IMR-90 (cell line): ENCODE measurements around the gene MEGF8. TPM values are rescaled to one million over a fixed set of nuclear protein-coding genes. Genes with fewer than 3 reads are reported as not detected.

Experiments used
- ATAC-seq: fragments of 200-7000 bp; cut with Tn5 transposase; 2 replicates; pipeline ENCODE4 v1.9.1; 2020; ENCODE audit warnings: low read depth, mild to moderate bottlenecking, moderate library complexity
- Bru-seq: library from RNA; stranded (reverse); fragments of 400-500 nt; gene quantifications from one replicate; lab custom pipeline; 2021; lab: Mats Ljungman, UMichigan
- BruChase-seq, 2 experiments: library from RNA; stranded (reverse); fragments of 400-500 nt; gene quantifications; one replicate each; lab custom pipeline; 2021; lab: Mats Ljungman, UMichigan
- BruUV-seq: library from RNA; stranded (reverse); fragments of 400-500 nt; replicated peaks from 2 replicates; lab custom pipeline; 2021; lab: Mats Ljungman, UMichigan
- CTCF ChIA-PET: fragments of 300-600 bp; formaldehyde crosslinking; extraction: SDS; loops from one replicate; lab custom pipeline; 2021; ENCODE audit warnings: antibody characterized with exemption; lab: Yijun Ruan, JAX
- POLR2A ChIA-PET: fragments of 300-600 bp; sonication (Branson Sonifier 250); formaldehyde crosslinking; loops from one replicate; lab custom pipeline; 2022; ENCODE audit warnings: antibody characterized with exemption; ENCODE audit not compliant: unreplicated experiment; lab: Charles Lee
- DNase-seq: peaks from one replicate; pipeline ENCODE4 v3.0.0; 2013
- H2AFZ ChIP-seq: replicated peaks from 2 replicates; pipeline ENCODE3; 2013; ENCODE audit warnings: low read length, mild to moderate bottlenecking; ENCODE audit not compliant: poor library complexity
- H2AK5ac ChIP-seq: 2 replicates; pipeline ENCODE4 v1.6.1; 2013; ENCODE audit warnings: low read depth, low read length, inconsistent platforms
- H2AK9ac ChIP-seq: replicated peaks from 2 replicates; pipeline ENCODE3; 2013; ENCODE audit warnings: mild to moderate bottlenecking, low read depth, low read length, moderate library complexity; ENCODE audit not compliant: poor library complexity
- H2BK120ac ChIP-seq: 2 replicates; pipeline ENCODE4 v1.6.1; 2013; ENCODE audit warnings: low read depth, low read length, inconsistent platforms
- H2BK15ac ChIP-seq: 3 replicates; pipeline ENCODE4 v1.6.1; 2013; ENCODE audit warnings: low read depth, low read length, inconsistent platforms
- H2BK20ac ChIP-seq: 2 replicates; pipeline ENCODE4 v1.6.1; 2013; ENCODE audit warnings: low read depth, mild to moderate bottlenecking, inconsistent platforms, low read length, moderate library complexity
- H2BK5ac ChIP-seq: 2 replicates; pipeline ENCODE4 v1.6.1; 2013; ENCODE audit warnings: mild to moderate bottlenecking, low read depth, low read length, inconsistent platforms; ENCODE audit not compliant: poor library complexity, severe bottlenecking
- H3K14ac ChIP-seq: replicated peaks from 2 replicates; pipeline ENCODE4 v1.6.1; 2013; ENCODE audit warnings: low read depth, low read length, inconsistent platforms
- H3K18ac ChIP-seq: 2 replicates; pipeline ENCODE4 v1.6.1; 2013; ENCODE audit warnings: low read depth, low read length, control low read depth
- H3K23ac ChIP-seq: 2 replicates; pipeline ENCODE4 v1.6.1; 2013; ENCODE audit warnings: low read depth, low read length, inconsistent platforms
- H3K27ac ChIP-seq: 2 replicates; pipeline ENCODE4 v1.5.1; 2013; ENCODE audit warnings: mild to moderate bottlenecking, control low read depth, low read length; ENCODE audit not compliant: insufficient read depth
- H3K27me3 ChIP-seq: 2 replicates; pipeline ENCODE4 v1.6.1; 2013; ENCODE audit warnings: low read length; ENCODE audit not compliant: control insufficient read depth, insufficient read depth
- H3K36me3 ChIP-seq: 2 replicates; pipeline ENCODE4 v1.6.1; 2013; ENCODE audit warnings: low read length, mixed read lengths; ENCODE audit not compliant: control insufficient read depth, insufficient read depth
- H3K4ac ChIP-seq: 2 replicates; pipeline ENCODE4 v1.6.1; 2013; ENCODE audit warnings: low read depth, low read length, inconsistent platforms
- H3K4me1 ChIP-seq: 2 replicates; pipeline ENCODE4 v1.6.1; 2013; ENCODE audit warnings: low read length, mixed read lengths; ENCODE audit not compliant: control insufficient read depth, insufficient read depth
- H3K4me2 ChIP-seq: 2 replicates; pipeline ENCODE4 v1.6.1; 2013; ENCODE audit warnings: low read depth, mild to moderate bottlenecking, control low read depth, low read length, moderate library complexity
- H3K4me3 ChIP-seq: 2 replicates; pipeline ENCODE4 v1.5.1; 2013; ENCODE audit warnings: low read depth, mild to moderate bottlenecking, control low read depth, low read length, moderate library complexity; ENCODE audit not compliant: insufficient read depth
- H3K56ac ChIP-seq: 2 replicates; pipeline ENCODE4 v1.6.1; 2013; ENCODE audit warnings: low read length, inconsistent platforms; ENCODE audit not compliant: insufficient read depth; ENCODE audit errors: extremely low read depth
- H3K79me1 ChIP-seq, 2 experiments: 2 replicates each; pipeline ENCODE4 v1.6.1; 2013; ENCODE audit warnings: low read length in 2 of 2, inconsistent platforms in 1 of 2, low read depth in 1 of 2
- H3K9ac ChIP-seq: 2 replicates; pipeline ENCODE4 v1.6.1; 2013; ENCODE audit warnings: low read depth, low read length, control low read depth
- H3K9me1 ChIP-seq: 2 replicates; pipeline ENCODE4 v1.6.1; 2013; ENCODE audit warnings: low read length, inconsistent platforms; ENCODE audit not compliant: insufficient read depth
- H3K9me3 ChIP-seq: 2 replicates; pipeline ENCODE4 v1.6.1; 2013; ENCODE audit warnings: low read length; ENCODE audit not compliant: control insufficient read depth, insufficient read depth
- H4K20me1 ChIP-seq: 2 replicates; pipeline ENCODE4 v1.6.1; 2013; ENCODE audit warnings: low read length, inconsistent platforms; ENCODE audit not compliant: insufficient read depth
- H4K5ac ChIP-seq: 2 replicates; pipeline ENCODE4 v1.6.1; 2013; ENCODE audit warnings: mild to moderate bottlenecking, low read depth, low read length, control low read depth
- H4K8ac ChIP-seq, 2 experiments: 2 replicates each; pipeline ENCODE4 v1.6.1; 2013; ENCODE audit warnings: low read depth in 2 of 2, low read length in 2 of 2, control low read depth in 1 of 2, inconsistent platforms in 1 of 2
- H4K91ac ChIP-seq: 2 replicates; pipeline ENCODE4 v1.6.1; 2013; ENCODE audit warnings: low read depth, low read length, inconsistent platforms; ENCODE audit not compliant: insufficient read depth
- CEBPB ChIP-seq: IDR thresholded peaks from 2 replicates; pipeline ENCODE4 v1.6.1; 2012; ENCODE audit warnings: low read depth, low read length, improper control_type of control experiment
- CTCF ChIP-seq: conservative IDR thresholded peaks from 2 replicates; pipeline ENCODE4 v1.5.1; 2012; ENCODE audit warnings: mild to moderate bottlenecking, low read depth, low read length, improper control_type of control experiment
- ELK1 ChIP-seq: fragments of 150-350 bp; IDR thresholded peaks from 2 replicates; pipeline ENCODE4 v1.6.1; 2016; ENCODE audit warnings: low read depth, mild to moderate bottlenecking, low read length, moderate library complexity, borderline replicate concordance
- MAZ ChIP-seq: IDR thresholded peaks from 2 replicates; pipeline ENCODE4 v1.6.1; 2012; ENCODE audit warnings: low read depth, mild to moderate bottlenecking, low read length, improper control_type of control experiment, moderate library complexity, borderline replicate concordance
- POLR2A ChIP-seq: IDR thresholded peaks from 2 replicates; pipeline ENCODE4 v1.6.1; 2012; ENCODE audit warnings: mild to moderate bottlenecking, low read depth, low read length
- RFX5 ChIP-seq: IDR thresholded peaks from 2 replicates; pipeline ENCODE4 v1.8.0; 2012; ENCODE audit warnings: low read depth, mild to moderate bottlenecking, low read length, moderate library complexity
- SMC3 ChIP-seq: fragments of 150-350 bp; IDR thresholded peaks from 2 replicates; pipeline ENCODE4 v1.6.1; 2016; ENCODE audit warnings: low read depth, mild to moderate bottlenecking, antibody characterized with exemption, low read length, moderate library complexity
- WGBS, 2 experiments: methylation state at CpG; one replicate each; pipeline versions ENCODE4 v1.1.5 to v1.1.7; 2013; ENCODE audit warnings: missing lambda C conversion rate in 2 of 2; ENCODE audit not compliant: insufficient read length in 1 of 2; ENCODE audit errors: extremely low coverage in 2 of 2; 5-methylcytosine and 5-hydroxymethylcytosine counted together
- dilution Hi-C: fragments of 300-500 bp; cut with HindIII; formaldehyde crosslinking; loops from one replicate; pipeline ENCODE4 v1.14.3; 2018; ENCODE audit warnings: low sequenced_read_pairs; ENCODE audit not compliant: unreplicated experiment
- in situ Hi-C: fragments of 300-500 bp; cut with MboI; formaldehyde crosslinking; loops from 3 replicates; pipeline ENCODE4 v1.14.3; 2019; ENCODE audit warnings: low sequenced_read_pairs, inconsistent platforms, mixed read lengths
- intact Hi-C: fragments of 100-400 bp; cut with micrococcal nuclease; formaldehyde crosslinking; loops from 2 replicates; pipeline ENCODE4 v1.10.0; 2022
- long read RNA-seq: library from polyadenylated mRNA; unstranded; transcript quantifications from one replicate; pipeline ENCODE4 v2.0.0, GENCODE V29; 2021; ENCODE audit not compliant: unreplicated experiment
- polyA plus RNA-seq, 3 experiments: library from polyadenylated mRNA; depleted of rRNA; stranded (reverse); fragments of >200 nt; gene quantifications; 2 replicates each; pipeline ENCODE4 v1.2.3, GENCODE V29; 2012; ENCODE audit warnings: low replicate concordance in 1 of 3
- total RNA-seq: library from RNA; depleted of rRNA; stranded (reverse); fragments of >200 nt; gene quantifications from 2 replicates; pipeline ENCODE4 v1.2.3, GENCODE V29; 2012; rRNA removed

Gene MEGF8, protein sequence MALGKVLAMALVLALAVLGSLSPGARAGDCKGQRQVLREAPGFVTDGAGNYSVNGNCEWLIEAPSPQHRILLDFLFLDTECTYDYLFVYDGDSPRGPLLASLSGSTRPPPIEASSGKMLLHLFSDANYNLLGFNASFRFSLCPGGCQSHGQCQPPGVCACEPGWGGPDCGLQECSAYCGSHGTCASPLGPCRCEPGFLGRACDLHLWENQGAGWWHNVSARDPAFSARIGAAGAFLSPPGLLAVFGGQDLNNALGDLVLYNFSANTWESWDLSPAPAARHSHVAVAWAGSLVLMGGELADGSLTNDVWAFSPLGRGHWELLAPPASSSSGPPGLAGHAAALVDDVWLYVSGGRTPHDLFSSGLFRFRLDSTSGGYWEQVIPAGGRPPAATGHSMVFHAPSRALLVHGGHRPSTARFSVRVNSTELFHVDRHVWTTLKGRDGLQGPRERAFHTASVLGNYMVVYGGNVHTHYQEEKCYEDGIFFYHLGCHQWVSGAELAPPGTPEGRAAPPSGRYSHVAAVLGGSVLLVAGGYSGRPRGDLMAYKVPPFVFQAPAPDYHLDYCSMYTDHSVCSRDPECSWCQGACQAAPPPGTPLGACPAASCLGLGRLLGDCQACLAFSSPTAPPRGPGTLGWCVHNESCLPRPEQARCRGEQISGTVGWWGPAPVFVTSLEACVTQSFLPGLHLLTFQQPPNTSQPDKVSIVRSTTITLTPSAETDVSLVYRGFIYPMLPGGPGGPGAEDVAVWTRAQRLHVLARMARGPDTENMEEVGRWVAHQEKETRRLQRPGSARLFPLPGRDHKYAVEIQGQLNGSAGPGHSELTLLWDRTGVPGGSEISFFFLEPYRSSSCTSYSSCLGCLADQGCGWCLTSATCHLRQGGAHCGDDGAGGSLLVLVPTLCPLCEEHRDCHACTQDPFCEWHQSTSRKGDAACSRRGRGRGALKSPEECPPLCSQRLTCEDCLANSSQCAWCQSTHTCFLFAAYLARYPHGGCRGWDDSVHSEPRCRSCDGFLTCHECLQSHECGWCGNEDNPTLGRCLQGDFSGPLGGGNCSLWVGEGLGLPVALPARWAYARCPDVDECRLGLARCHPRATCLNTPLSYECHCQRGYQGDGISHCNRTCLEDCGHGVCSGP (N-terminal part only)
- total RNA-seq (2.3 and 2.5 TPM in 2 replicates), polyA plus RNA-seq (2012; rRNA removed) (12.5 and 13.7 TPM in 2 replicates), Bru-seq, nascent RNA (percentile 61 among the genes with signal in this experiment), BruChase-seq, experiment 1, labeled RNA remaining after a 6-hour chase (percentile 76 among the genes with signal in this experiment), BruChase-seq, experiment 2, labeled RNA remaining after a 2-hour chase (percentile 70 among the genes with signal in this experiment)
- 7.6 and 17.1 TPM in 2 replicates for polyA plus RNA-seq (2012; cell fraction: cytosol; rRNA removed)
- 17.5 and 26.7 TPM in 2 replicates for polyA plus RNA-seq (2012; cell fraction: nucleus; rRNA removed; ENCODE audit: low replicate concordance)
- long read RNA-seq, partial matches to known transcripts, result 18 of 69 reads
- long read RNA-seq, other reads (novel, unspliced or antisense), result 50 of 69 reads

GRCh38 chr19:42325308-42325895 lies at the start of gene MEGF8:
MEGF8 (plus strand) TSS chr19:42325635; CDS start chr19:42326244, 609 bp downstream.
- Histone ChIP-seq H3K4me2 (peak within 1 kb of the TSS; percentile 69), H3K9me3 (no peaks in the 10 kb centered on the region), H2BK5ac (peak within 1 kb of the TSS; percentile 17), H2BK15ac (no peak within 1 kb of the TSS), H3K4me1 (peaks cover 4% of the 10 kb centered on the region), H3K9me1 (peaks cover 2% of the 10 kb centered on the region; the same call in 1 of the 2 replicates), H2BK20ac (no peak within 1 kb of the TSS), H3K18ac (no peak within 1 kb of the TSS; the same call in 1 of the 2 replicates), H2AFZ (peak within 1 kb of the TSS; percentile 91), H4K91ac (no peak within 1 kb of the TSS), H3K14ac (peak within 1 kb of the TSS; percentile 78), H2BK120ac (no peak within 1 kb of the TSS), H3K4ac (peak within 1 kb of the TSS; percentile 62), H3K79me1 (peaks cover 16 to 48% of the 10 kb centered on the region in 2 experiments), H4K20me1 (peaks cover 9% of the 10 kb centered on the region; the same call in 1 of the 2 replicates), H3K27ac (peak within 1 kb of the TSS; percentile 30), H3K27me3 (peaks cover 26% of the 10 kb centered on the region), H3K4me3 (peak within 1 kb of the TSS; percentile 78), H3K36me3 (no peaks in the 10 kb centered on the region), H3K23ac (peak within 1 kb of the TSS; percentile 12; the same call in 1 of the 2 replicates), H4K8ac (peak within 1 kb of the TSS in 1 of 2 experiments; percentile 71; a peak in 1 of 4 replicates), H4K5ac (no peak within 1 kb of the TSS; the same call in 1 of the 2 replicates), H3K9ac (peak within 1 kb of the TSS; percentile 79), H2AK5ac (0 out of 2 replicates have a peak within 1 kb of the TSS, but pooled peaks have one; percentile 20), H3K56ac (peak within 1 kb of the TSS; percentile 63), H2AK9ac (peak within 1 kb of the TSS; percentile 45)
- dilution Hi-C loops, result no loop called here
- CTCF ChIA-PET, result no interaction called here
- 0% methylated on average over 6 of the region's 45 CpGs; no CpG with 5 or more reads in 1 of the 2 experiments for WGBS, 2 experiments
- in situ Hi-C loops, result loop anchor here (10.0 kb wide), 1 partner anchor 191 kb away; the partner anchor contains the start of gene POU2F2
- POLR2A ChIA-PET, result no interaction called here
- intact Hi-C loops, result loop anchor here (1.0 kb wide), 2 partner anchors 79 to 217 kb away; no protein-coding TSS in a partner anchor
- ATAC-seq (peak; percentile 98), DNase-seq (peak; percentile 99)
- TF ChIP-seq CTCF (peak; percentile 96), SMC3 (peak; percentile 87), CEBPB (no peak), RFX5 (no peak), MAZ (peak; percentile 85), ELK1 (peak; percentile 92; the same call in 1 of the 2 replicates), POLR2A (peak; percentile 72)
- BruUV-seq, result no TSS peak
